Activated T-cell treated with anti-CD3 and anti-CD28 coated beads for 24 hours (primary cell): Measurements from ENCODE around the gene TUBB.
A peak's percentile ranks its signal among the peaks of the same experiment; 100 is the strongest.
"Not testable (repeated sequence)": the region's sequence is repeated elsewhere in the genome, so short reads cannot be mapped to it uniquely, and the experiment has no call there.

Experiments used
- DNase-seq: peaks from one replicate; pipeline ENCODE4 v3.0.0-alpha.2; 2020; ENCODE audit warnings: low read depth

The TUBB gene

GRCh38 chr6:30719356-30719755 is 796 bp upstream of the TUBB start:
- DNase-seq: no peak

- no peak for DNase-seq
These were observed 616 bp downstream of the TUBB start for GRCh38 chr6:30720738-30721197.

GRCh38 chr6:30721198-30722024 is 1.3 kb downstream of the TUBB start:
- peak; percentile 92 for DNase-seq

DNA sequence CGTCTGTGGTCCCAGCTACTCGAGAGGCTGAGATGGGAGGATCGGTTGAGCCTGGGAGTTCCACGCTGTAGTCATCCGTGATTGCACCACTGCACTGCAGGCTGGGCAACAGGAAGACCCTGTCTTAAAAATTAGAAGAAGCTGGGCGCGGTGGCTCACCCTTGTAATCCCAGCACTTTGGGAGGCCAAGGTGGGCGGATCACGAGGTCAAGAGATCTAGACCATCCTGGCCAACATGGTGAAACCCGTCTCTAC is 1.8 kb downstream of the TUBB start:
- not testable (repeated sequence) for DNase-seq

DNA sequence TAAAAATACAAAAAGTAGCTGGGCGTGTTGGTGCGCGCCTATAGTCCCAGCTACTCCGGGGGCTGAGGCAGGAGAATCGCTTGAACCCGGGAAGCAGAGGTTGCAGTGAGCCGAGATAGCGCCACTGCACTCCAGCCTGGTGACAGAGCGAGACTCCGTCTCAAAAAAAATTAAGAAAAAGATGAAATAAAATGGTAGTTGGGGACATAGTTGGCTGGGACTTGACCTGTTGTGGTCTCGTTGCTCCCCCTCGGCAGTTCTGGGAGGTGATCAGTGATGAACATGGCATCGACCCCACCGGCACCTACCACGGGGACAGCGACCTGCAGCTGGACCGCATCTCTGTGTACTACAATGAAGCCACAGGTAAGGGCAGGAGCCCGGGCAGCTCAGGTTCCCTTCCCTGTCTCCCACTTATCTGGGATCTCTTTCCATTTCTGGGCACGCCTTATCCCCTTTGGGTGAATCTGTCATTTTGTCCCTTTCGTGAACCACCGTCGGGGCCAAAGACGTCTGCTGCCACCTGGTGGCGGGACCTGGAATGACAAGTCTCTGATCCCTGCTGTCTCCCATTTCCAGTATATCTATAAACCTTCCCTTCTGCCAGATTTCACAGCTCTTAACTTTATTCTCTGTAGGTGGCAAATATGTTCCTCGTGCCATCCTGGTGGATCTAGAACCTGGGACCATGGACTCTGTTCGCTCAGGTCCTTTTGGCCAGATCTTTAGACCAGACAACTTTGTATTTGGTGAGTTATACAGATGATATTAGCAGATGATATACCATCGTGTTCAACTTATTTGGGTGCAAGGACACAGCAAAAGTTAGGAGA is 2.3 kb downstream of the TUBB start:
- DNase-seq: peak; percentile 81

DNA sequence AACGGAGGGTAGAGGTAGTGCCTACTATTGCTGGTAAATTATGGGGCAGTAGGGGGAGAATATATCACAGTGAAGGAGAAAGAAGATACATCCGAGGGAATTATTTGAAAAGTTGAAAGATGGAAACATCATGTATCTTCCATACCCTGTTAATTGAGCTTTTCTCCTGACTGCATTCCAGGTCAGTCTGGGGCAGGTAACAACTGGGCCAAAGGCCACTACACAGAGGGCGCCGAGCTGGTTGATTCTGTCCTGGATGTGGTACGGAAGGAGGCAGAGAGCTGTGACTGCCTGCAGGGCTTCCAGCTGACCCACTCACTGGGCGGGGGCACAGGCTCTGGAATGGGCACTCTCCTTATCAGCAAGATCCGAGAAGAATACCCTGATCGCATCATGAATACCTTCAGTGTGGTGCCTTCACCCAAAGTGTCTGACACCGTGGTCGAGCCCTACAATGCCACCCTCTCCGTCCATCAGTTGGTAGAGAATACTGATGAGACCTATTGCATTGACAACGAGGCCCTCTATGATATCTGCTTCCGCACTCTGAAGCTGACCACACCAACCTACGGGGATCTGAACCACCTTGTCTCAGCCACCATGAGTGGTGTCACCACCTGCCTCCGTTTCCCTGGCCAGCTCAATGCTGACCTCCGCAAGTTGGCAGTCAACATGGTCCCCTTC is 3.1 kb downstream of the TUBB start:
- not testable (repeated sequence) for DNase-seq

GRCh38 chr6:30723843-30724741 is 3.9 kb downstream of the TUBB start:
- DNase-seq: not testable (repeated sequence)

DNA sequence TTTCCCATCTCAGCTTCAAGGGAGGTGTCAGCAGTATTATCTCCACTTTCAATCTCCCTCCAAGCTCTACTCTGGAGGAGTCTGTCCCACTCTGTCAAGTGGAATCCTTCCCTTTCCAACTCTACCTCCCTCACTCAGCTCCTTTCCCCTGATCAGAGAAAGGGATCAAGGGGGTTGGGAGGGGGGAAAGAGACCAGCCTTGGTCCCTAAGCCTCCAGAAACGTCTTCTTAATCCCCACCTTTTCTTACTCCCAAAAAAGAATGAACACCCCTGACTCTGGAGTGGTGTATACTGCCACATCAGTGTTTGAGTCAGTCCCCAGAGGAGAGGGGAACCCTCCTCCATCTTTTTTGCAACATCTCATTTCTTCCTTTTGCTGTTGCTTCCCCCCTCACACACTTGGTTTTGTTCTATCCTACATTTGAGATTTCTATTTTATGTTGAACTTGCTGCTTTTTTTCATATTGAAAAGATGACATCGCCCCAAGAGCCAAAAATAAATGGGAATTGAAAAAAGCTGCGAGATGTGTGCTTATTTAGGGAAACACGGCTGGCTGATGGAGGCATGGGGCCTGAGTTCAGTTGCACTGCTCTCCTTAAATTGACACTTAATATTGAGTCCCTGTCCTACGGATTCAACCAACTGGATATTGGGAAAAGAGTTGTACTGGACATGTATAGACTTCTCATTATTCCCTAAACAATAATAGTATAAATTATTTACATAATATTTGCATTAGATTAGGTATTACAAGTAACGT is 4.9 kb downstream of the TUBB start:
- no peak for DNase-seq

DNA sequence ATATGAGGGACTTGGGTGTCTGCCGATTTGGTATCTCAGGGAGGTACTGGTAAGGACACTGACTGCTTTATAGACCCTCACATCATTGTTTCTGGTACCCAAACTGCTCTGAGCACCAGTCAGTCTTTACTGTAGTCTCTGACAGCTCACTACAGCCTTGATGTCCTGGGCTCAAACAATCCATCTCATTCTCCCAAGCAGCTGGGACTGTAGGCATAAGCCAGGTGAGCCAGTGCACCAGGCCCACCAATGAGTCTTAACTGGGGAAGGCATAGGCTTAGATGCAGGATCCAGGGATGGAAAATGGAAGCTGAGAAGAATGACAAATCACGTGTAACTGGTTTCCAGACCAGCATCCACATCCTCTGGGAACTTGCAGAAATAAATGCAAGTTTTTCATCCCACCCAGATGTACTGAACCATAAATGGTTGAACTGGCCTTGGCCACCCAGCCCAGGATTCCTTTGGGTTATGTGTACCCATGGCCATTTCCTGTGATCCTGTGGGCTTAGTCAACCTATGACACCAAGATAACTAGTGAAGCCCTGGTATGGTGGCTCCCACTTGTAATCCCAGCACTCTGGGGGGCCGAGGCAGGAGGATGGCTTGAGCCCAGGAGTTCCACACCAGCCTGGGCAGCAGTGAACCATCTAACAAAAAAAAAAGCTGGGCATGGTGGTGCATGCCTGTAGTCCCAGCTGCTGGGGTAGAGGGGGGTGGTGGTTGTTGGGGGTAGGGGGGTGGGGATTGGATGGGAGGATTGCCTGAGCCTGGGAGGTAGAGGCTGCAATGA is 5.8 kb downstream of the TUBB start:
- no peak for DNase-seq

GRCh38 chr6:30726506-30727413 is 6.6 kb downstream of the TUBB start:
- DNase-seq: no peak

GRCh38 chr6:30727920-30728553 is 7.9 kb downstream of the TUBB start:
- no peak for DNase-seq

GRCh38 chr6:30730601-30731435 is 10.7 kb downstream of the TUBB start:
- peak; percentile 83 for DNase-seq

DNA sequence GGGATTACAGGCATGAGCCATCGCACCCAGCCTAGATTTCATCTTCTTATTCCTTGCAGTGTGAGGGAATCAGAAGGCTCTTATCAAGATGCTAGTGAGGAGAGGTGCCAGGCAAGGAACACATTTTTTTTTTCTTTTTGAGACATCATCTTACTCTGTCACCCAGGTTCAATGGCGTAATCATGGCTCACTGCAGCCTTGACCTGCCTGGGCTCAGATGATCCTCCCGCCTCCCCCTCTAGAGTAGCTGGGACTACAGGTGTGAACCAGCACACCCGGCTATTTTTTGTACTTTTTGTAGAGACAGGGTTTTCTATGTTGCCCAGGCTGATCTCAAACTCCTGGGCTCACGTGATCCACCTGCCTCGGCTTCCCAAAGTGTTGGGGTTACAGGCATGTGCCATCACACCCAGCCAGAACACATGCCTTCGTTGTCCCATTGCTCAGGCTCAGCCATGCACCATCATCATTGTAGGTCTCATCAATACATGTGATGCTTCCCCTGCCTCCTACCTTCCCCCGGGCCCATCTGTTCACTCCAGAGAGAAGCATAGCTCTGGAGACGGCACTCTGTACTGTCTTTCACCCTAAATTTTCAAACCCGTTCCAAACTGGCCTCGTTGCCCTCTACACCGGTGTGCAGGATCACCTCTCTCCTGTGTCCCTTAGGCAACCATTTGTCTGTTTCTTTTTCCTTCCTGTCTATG is 12.2 kb downstream of the TUBB start:
- DNase-seq: no peak

- no peak for DNase-seq
These were observed 15.6 kb downstream of the TUBB start for GRCh38 chr6:30735668-30736314.

DNA sequence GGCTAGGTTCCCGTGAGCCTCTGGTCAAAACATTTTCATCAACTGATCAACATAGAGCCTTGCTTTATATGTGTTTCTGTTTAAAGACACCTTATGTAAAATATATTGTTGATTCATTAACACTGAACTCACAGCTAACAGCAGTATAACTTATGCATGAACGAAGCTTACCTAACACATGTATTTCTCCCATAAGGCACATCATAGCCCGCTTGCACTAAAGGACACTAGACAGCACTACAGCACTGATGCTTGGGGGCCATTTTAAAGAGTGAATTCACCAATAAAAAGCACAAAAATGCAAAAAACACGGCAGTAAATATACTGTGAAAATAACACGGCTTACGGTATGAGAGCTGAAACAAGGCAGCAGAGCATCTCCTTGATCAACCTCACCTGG is 18.4 kb downstream of the TUBB start:
- no peak for DNase-seq

DNA sequence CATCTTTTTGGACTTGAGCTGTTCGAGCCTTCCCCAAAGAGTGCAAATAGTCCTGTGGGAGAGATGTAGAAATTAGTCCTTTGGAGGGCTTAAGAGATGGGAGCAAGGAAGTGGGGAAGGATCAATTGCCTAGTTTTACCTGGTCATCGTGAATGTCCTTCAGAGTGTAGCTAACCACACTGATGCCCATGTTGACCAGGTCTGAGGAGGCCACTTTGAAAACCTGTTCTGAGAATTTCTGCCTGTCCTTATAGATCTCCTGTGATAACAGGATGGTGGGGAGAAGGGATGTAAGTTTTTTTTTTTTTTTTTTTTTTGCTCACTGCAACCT is 20.4 kb downstream of the TUBB start:
- no peak for DNase-seq
